Upper lobe of right lung (tissue), 1 donor: ENCODE data around the gene CXCL10. TPM values are rescaled to one million over a fixed set of nuclear protein-coding genes. Genes with fewer than 3 reads are reported as not detected.
"Not testable (repeated sequence)": the region's sequence is repeated elsewhere in the genome, so short reads cannot be mapped to it uniquely, and the experiment has no call there.

Experiments used
- ATAC-seq: fragments of 200-7000 bp; cut with Tn5 transposase; one replicate; pipeline ENCODE4 v1.9.1; 2020; ENCODE audit warnings: mild to moderate bottlenecking, moderate library complexity
- DNase-seq: peaks from one replicate; pipeline ENCODE4 v3.0.0-alpha.2; 2020
- H3K27ac ChIP-seq: fragments of 200-600 bp; one replicate; pipeline ENCODE4 v1.8.0; 2022
- H3K27me3 ChIP-seq: fragments of 200-600 bp; one replicate; pipeline ENCODE4 v1.8.0; 2022; ENCODE audit warnings: mild to moderate bottlenecking
- H3K36me3 ChIP-seq: fragments of 200-600 bp; one replicate; pipeline ENCODE4 v1.8.0; 2022
- H3K4me1 ChIP-seq: fragments of 200-600 bp; one replicate; pipeline ENCODE4 v1.8.0; 2022
- H3K4me3 ChIP-seq: fragments of 200-600 bp; one replicate; pipeline ENCODE4 v1.8.0; 2022; ENCODE audit warnings: mild to moderate bottlenecking
- H3K9me3 ChIP-seq: fragments of 200-600 bp; one replicate; pipeline ENCODE4 v1.8.0; 2022
- CTCF ChIP-seq: fragments of 200-600 bp; IDR thresholded peaks from one replicate; pipeline ENCODE4 v1.8.0; 2022; ENCODE audit warnings: antibody characterized with exemption
- intact Hi-C: fragments of 100-400 bp; cut with DNase I; formaldehyde crosslinking; loops from one replicate; pipeline ENCODE4 v1.11.0; 2022
- total RNA-seq: library from RNA; stranded (reverse); fragmentation: NEBNext Ultra II Directional; extraction: Animal tissue kit (Norgen Biotek cat#: 25700); gene quantifications from one replicate; pipeline ENCODE4 v1.2.1, GENCODE V29; 2021
- donor health status: DM: no; HTN: yes; CAD: no; lungs with severe emphysema.

Gene CXCL10
- total RNA-seq, 1 donor from 2014 or later = 3.3 TPM

GRCh38 chr4:76055016-76055415 is 31.7 kb upstream of the CXCL10 start:
- Histone ChIP-seq H3K4me1 (no peaks in the 10 kb centered on the region), H3K36me3 (no peaks in the 10 kb centered on the region), H3K27me3 (no peaks in the 10 kb centered on the region), H3K4me3 (no peak overlapping the region), H3K27ac (no peak overlapping the region), H3K9me3 (no peaks in the 10 kb centered on the region)
- no peak for TF ChIP-seq CTCF
- DNase-seq (no peak), ATAC-seq (no peak)
- intact Hi-C loops = no loop called here

- DNase-seq (no peak), ATAC-seq (no peak)
- Histone ChIP-seq H3K36me3 (no peaks in the 10 kb centered on the region), H3K9me3 (no peaks in the 10 kb centered on the region), H3K4me1 (no peaks in the 10 kb centered on the region), H3K27me3 (no peaks in the 10 kb centered on the region), H3K27ac (no peak overlapping the region), H3K4me3 (no peak overlapping the region)
- no peak for TF ChIP-seq CTCF
- intact Hi-C loops = no loop called here
Observed at GRCh38 chr4:76053730-76054129, 30.4 kb upstream of the CXCL10 start.

GRCh38 chr4:76050560-76051050 is 27.3 kb upstream of the CXCL10 start:
- H3K27me3 ChIP-seq, H3K4me3 ChIP-seq, H3K9me3 ChIP-seq, H3K36me3 ChIP-seq, H3K4me1 ChIP-seq, DNase-seq, ATAC-seq, H3K27ac ChIP-seq, intact Hi-C loops: not testable (repeated sequence)

- intact Hi-C loops, ATAC-seq, DNase-seq, H3K4me3 ChIP-seq, H3K27me3 ChIP-seq, H3K36me3 ChIP-seq, H3K9me3 ChIP-seq, H3K27ac ChIP-seq, H3K4me1 ChIP-seq: not testable (repeated sequence)
Observed at GRCh38 chr4:76049860-76050416, 26.6 kb upstream of the CXCL10 start.

GRCh38 chr4:76044686-76045085 is 21.4 kb upstream of the CXCL10 start:
- ATAC-seq, H3K4me3 ChIP-seq, intact Hi-C loops, H3K9me3 ChIP-seq, H3K27me3 ChIP-seq, DNase-seq, H3K36me3 ChIP-seq, H3K27ac ChIP-seq, H3K4me1 ChIP-seq: not testable (repeated sequence)

- H3K4me1 ChIP-seq, H3K27me3 ChIP-seq, DNase-seq, H3K27ac ChIP-seq, ATAC-seq, H3K9me3 ChIP-seq, H3K4me3 ChIP-seq, intact Hi-C loops, H3K36me3 ChIP-seq: not testable (repeated sequence)
Observed at GRCh38 chr4:76043306-76043705, 20.0 kb upstream of the CXCL10 start.

- H3K9me3 ChIP-seq, H3K36me3 ChIP-seq, DNase-seq, ATAC-seq, H3K4me1 ChIP-seq, H3K27me3 ChIP-seq, H3K27ac ChIP-seq, H3K4me3 ChIP-seq, intact Hi-C loops: not testable (repeated sequence)
Observed at GRCh38 chr4:76042241-76042998, 19.1 kb upstream of the CXCL10 start.

GRCh38 chr4:76036855-76037254 is 13.6 kb upstream of the CXCL10 start:
- H3K4me1 ChIP-seq = no peaks in the 10 kb centered on the region
- no peaks in the 10 kb centered on the region for H3K9me3 ChIP-seq
- H3K27ac ChIP-seq = no peak overlapping the region
- DNase-seq = no peak
- H3K27me3 ChIP-seq = no peaks in the 10 kb centered on the region
- no peaks in the 10 kb centered on the region for H3K36me3 ChIP-seq
- no peak for TF ChIP-seq CTCF
- intact Hi-C loops = no loop called here
- ATAC-seq = no peak
- H3K4me3 ChIP-seq = no peak overlapping the region
